Effector CD4-positive, alpha-beta T cell (primary cell): ENCODE measurements around the gene MINDY1.

Experiments used
- DNase-seq: peaks from one replicate; pipeline ENCODE4 v3.0.0-alpha.2; 2020

The MINDY1 gene

GRCh38 chr1:150963321-150964163 lies 43.2 kb downstream of the MINDY1 start:
- no peak for DNase-seq

- no peak for DNase-seq
Observed at GRCh38 chr1:150961756-150962155, 44.9 kb downstream of the MINDY1 start.

- DNase-seq = no peak
Observed at GRCh38 chr1:150960646-150961045, 46.1 kb downstream of the MINDY1 start.

GRCh38 chr1:150957666-150958065 lies 49.0 kb downstream of the MINDY1 start:
- DNase-seq = no peak

GRCh38 chr1:150955280-150955679 lies 51.4 kb downstream of the MINDY1 start:
- DNase-seq = no peak

- DNase-seq = no peak
Observed at GRCh38 chr1:150954708-150955107, 52.0 kb downstream of the MINDY1 start.
